ENCODE data around the gene GOLGA6L9. TPM values are rescaled to one million over a fixed set of nuclear protein-coding genes. Genes with fewer than 3 reads are reported as not detected.
"Not testable (repeated sequence)": the region's sequence is repeated elsewhere in the genome, so short reads cannot be mapped to it uniquely, and the experiment has no call there.

Gene GOLGA6L9
- total and polyA plus RNA-seq, 2 donors from 2014 or later: 1.3 to 2.9 TPM

DNA sequence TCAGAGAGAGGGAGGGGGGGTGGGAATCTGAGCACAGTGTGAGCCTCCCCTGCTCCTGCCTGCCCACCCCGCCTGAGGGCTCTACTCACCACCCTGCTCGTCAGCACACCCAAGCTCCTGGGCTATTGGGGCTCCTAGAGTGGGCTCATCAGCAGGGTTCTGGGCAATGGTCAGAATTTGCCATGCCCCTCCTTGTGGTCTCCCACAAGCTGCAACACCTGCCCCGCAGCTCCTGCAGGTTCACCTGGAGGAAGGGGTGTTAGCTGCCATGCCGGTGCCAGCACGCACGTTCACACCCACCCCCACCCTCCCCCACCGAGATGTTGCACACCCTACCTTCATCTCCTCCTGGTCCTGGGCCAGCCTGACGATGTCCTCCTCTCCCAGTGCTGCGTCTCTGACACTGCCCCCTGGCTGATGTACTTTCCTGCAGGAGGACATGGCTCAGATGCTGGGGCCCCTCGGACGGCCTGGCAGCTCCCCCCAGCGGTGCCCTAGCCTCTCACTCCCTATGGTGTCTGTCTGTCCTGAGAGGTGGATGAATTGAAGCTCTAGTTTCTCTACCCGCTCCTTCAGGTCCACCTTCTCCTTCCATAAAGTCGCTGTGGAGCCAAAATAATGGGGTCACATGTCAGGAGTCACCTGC is 47.2 kb downstream of the GOLGA6L9 start:
- H3K4me1 ChIP-seq (ENCODE audit: control insufficient read depth in 2 of 3, insufficient read depth in 2 of 3, low read depth in 1 of 3, low read length in 3 of 3); H3K4me3 ChIP-seq (ENCODE audit: low read length in 3 of 3); intact Hi-C loops (cut with DNase I); H3K27ac ChIP-seq (ENCODE audit: low read depth in 2 of 2, low read length in 2 of 2); H3K36me3 ChIP-seq (ENCODE audit: control insufficient read depth in 2 of 3, insufficient read depth in 3 of 3, low read length in 3 of 3); FAIRE-seq; H3K9ac ChIP-seq (ENCODE audit: low read length in 3 of 3); H3K9me3 ChIP-seq (ENCODE audit: control insufficient read depth in 2 of 3, insufficient read depth in 1 of 3, low read length in 3 of 3); H3K27me3 ChIP-seq (ENCODE audit: control insufficient read depth, insufficient read depth, low read length): not testable (repeated sequence)
- peak in 2 of 5 donors; percentile 20 to 65 for DNase-seq

DNA sequence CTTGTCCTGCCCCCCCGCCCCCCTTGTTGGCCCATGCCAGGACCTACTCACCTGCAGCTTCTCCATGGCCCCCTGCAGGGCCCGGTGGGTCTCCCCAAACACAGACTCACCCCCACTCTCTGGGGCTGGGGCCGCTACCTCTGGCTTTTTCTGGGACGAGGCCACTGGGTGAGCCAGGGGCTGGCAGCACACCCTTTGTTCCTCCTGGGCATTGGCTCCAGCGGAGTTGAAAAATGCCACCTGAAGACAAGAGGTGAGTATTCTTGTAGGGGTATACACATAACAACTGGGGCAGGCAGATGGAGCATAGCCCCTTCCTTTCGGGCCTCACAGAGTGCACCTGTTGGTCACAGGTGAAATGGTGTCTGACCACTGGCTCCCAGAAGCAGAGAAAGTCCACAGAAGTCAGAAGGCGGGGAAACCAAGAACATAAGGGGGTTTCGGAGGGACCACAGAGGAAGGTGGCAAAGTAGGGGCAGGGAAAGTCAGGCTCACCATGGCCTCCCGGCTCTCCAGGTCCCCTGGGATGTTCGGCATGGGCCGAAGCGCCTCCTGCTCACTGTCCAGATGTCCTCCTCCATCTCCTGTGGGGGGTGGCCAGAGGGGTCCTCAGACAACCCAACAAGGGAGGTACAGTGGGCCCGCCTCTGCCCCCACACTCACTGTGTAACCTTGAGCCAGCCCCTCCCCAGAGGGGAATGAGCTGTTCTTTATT is 47.9 kb downstream of the GOLGA6L9 start:
- H3K27me3 ChIP-seq (ENCODE audit: control insufficient read depth, insufficient read depth, low read length); H3K4me3 ChIP-seq (ENCODE audit: low read length in 3 of 3); H3K4me1 ChIP-seq (ENCODE audit: control insufficient read depth in 2 of 3, insufficient read depth in 2 of 3, low read depth in 1 of 3, low read length in 3 of 3); H3K36me3 ChIP-seq (ENCODE audit: control insufficient read depth in 2 of 3, insufficient read depth in 3 of 3, low read length in 3 of 3); H3K27ac ChIP-seq (ENCODE audit: low read depth in 2 of 2, low read length in 2 of 2); H3K9me3 ChIP-seq (ENCODE audit: control insufficient read depth in 2 of 3, insufficient read depth in 1 of 3, low read length in 3 of 3); intact Hi-C loops (cut with DNase I); FAIRE-seq; H3K9ac ChIP-seq (ENCODE audit: low read length in 3 of 3): not testable (repeated sequence)
- peak in 1 of 5 donors; percentile 58 for DNase-seq

Other genes with a start within 250 kb of the GOLGA6L9 start
- 16.6 TPM for gene EFL1, start 167.1 kb upstream of the GOLGA6L9 start, total RNA-seq
- gene EFL1, start 167.1 kb upstream of the GOLGA6L9 start, polyA plus RNA-seq (ENCODE audit: insufficient read depth, low read depth, low replicate concordance): 9.2 TPM
- 3.2 TPM for gene SAXO2, start 167.0 kb upstream of the GOLGA6L9 start, total RNA-seq
- 5.1 TPM for gene SAXO2, start 167.0 kb upstream of the GOLGA6L9 start, polyA plus RNA-seq (ENCODE audit: insufficient read depth, low read depth, low replicate concordance)
- 2.5 TPM for gene GOLGA6L10, start 80.3 kb upstream of the GOLGA6L9 start, total RNA-seq
- 0.45 TPM for gene GOLGA6L10, start 80.3 kb upstream of the GOLGA6L9 start, polyA plus RNA-seq (ENCODE audit: insufficient read depth, low read depth, low replicate concordance)
- 1,125 TPM for gene RPS17, start 110.6 kb downstream of the GOLGA6L9 start, total RNA-seq
- 2,465 TPM for gene RPS17, start 110.6 kb downstream of the GOLGA6L9 start, polyA plus RNA-seq (ENCODE audit: insufficient read depth, low read depth, low replicate concordance)
- 1.4 TPM for gene CPEB1, start 217.5 kb downstream of the GOLGA6L9 start, total RNA-seq
- 1.6 TPM for gene CPEB1, start 217.5 kb downstream of the GOLGA6L9 start, polyA plus RNA-seq (ENCODE audit: insufficient read depth, low read depth, low replicate concordance)

Data from kidney (tissue), 11 donors.